Gastrocnemius medialis (tissue), 4 donors: Measurements from ENCODE around the gene ALDH3A2.

Experiments used
- CTCF ChIP-seq, 5 experiments: fragments of 450-650 bp in 3 of 5; fragments of 200-600 bp in 2 of 5; sonication (generic) in 2 of 5; IDR thresholded peaks in 4 of 5; conservative IDR thresholded peaks in 1 of 5; 1 replicate in 4 of 5; 2 replicates in 1 of 5; pipeline ENCODE4 v1.5.1; 2016 to 2019; ENCODE audit warnings: antibody characterized with exemption in 5 of 5, mild to moderate bottlenecking in 3 of 5, moderate library complexity in 3 of 5
- POLR2A ChIP-seq, 2 donors: fragments of 450-650 bp; IDR thresholded peaks; one replicate each; pipeline ENCODE4 v1.6.1; 2017; ENCODE audit warnings: antibody characterized with exemption in 2 of 2, mild to moderate bottlenecking in 2 of 2, moderate library complexity in 2 of 2

- TF ChIP-seq POLR2A (IDR thresholded peaks at IDR 0.05) (no peak), CTCF (IDR thresholded peaks at IDR 0.05 in 4 of 5, conservative IDR thresholded peaks at IDR 0.05 in 1 of 5) (no peak)
Observed at GRCh38 chr17:19670908-19671307, 22.4 kb downstream of the ALDH3A2 start.
